ENCODE measurements around the gene VAMP5.
"Not testable (repeated sequence)": the region's sequence is repeated elsewhere in the genome, so short reads cannot be mapped to it uniquely, and the experiment has no call there.

Gene VAMP5

GRCh38 chr2:85591563-85591962 is 7.3 kb downstream of the VAMP5 start:
- CTCF ChIA-PET = interaction anchor here (1.2 to 1.9 kb wide), 3 partner anchors 33 to 171 kb away, joined by 3 to 8 read pairs (median 5); no protein-coding TSS in a partner anchor
- DNase-seq (ENCODE audit: low read depth, low spot score) = no peak
- H3K4me3 ChIP-seq (ENCODE audit: low read depth, low read length) = no peak overlapping the region
- TF ChIP-seq, protein P1, sequence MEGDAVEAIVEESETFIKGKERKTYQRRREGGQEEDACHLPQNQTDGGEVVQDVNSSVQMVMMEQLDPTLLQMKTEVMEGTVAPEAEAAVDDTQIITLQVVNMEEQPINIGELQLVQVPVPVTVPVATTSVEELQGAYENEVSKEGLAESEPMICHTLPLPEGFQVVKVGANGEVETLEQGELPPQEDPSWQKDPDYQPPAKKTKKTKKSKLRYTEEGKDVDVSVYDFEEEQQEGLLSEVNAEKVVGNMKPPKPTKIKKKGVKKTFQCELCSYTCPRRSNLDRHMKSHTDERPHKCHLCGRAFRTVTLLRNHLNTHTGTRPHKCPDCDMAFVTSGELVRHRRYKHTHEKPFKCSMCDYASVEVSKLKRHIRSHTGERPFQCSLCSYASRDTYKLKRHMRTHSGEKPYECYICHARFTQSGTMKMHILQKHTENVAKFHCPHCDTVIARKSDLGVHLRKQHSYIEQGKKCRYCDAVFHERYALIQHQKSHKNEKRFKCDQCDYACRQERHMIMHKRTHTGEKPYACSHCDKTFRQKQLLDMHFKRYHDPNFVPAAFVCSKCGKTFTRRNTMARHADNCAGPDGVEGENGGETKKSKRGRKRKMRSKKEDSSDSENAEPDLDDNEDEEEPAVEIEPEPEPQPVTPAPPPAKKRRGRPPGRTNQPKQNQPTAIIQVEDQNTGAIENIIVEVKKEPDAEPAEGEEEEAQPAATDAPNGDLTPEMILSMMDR (IDR thresholded peaks at IDR 0.05; ENCODE audit: insufficient read depth, low read length, missing control alignments) = no peak
- POLR2A ChIA-PET = interaction anchor here (0.8 to 3.2 kb wide), 3 partner anchors 10 to 20 kb away, joined by 3 to 15 read pairs (median 7); partner anchors contain the start of genes C2orf68 and TMEM150A

GRCh38 chr2:85592299-85592698 is 8.1 kb downstream of the VAMP5 start:
- POLR2A ChIA-PET; DNase-seq (ENCODE audit: low read depth, low spot score): not testable (repeated sequence)
- CTCF ChIA-PET = interaction anchor here (1.9 kb wide), 1 partner anchor 40 kb away, joined by 8 read pairs; no protein-coding TSS in a partner anchor

GRCh38 chr2:85593023-85593422 is 8.8 kb downstream of the VAMP5 start:
- CTCF ChIA-PET = no interaction called here
- POLR2A ChIA-PET = no interaction called here
- H3K4me3 ChIP-seq (ENCODE audit: low read depth, low read length) = no peak overlapping the region
- TF ChIP-seq, protein P1 (IDR thresholded peaks at IDR 0.05; ENCODE audit: insufficient read depth, low read length, missing control alignments) = no peak
- DNase-seq (ENCODE audit: low read depth, low spot score) = no peak

More at GRCh38 chr2:85592299-85592698, 8.1 kb downstream of the VAMP5 start:
- H3K4me3 ChIP-seq (ENCODE audit: low read depth, low read length) = not testable (repeated sequence)

DNA sequence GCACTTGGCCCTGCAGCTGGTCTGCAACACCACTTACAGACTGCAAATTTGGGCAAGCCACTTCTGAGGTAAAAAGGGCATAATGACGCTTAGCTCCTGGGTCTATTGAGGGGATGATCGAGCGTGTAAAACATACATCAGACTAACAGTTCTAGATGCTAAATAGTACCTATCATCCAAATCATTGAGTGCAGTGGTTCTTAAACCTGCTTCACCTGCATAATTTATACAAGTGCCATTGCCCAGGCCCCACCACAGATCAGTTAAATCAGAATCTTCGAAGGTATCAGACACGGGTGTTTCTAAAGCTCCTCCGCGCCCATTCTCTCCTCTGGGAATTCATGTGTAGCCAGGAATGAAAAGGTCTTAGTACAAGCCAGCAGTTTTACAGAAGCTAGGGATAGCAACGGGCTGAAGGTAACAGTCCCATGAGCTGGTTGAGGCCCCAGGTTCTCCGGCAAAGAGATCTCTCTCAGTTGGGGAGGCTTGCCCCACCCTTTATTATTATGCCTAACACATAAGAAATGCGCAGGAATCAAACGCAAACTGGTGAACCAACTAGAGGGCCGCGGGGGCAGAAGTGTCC is 10.6 kb downstream of the VAMP5 start:
- TF ChIP-seq, protein P1 (IDR thresholded peaks at IDR 0.05; ENCODE audit: insufficient read depth, low read length, missing control alignments) = no peak
- no peak for DNase-seq (ENCODE audit: low read depth, low spot score)
- ChIA-PET CTCF (interaction anchor here (0.8 to 2.7 kb wide), 10 partner anchors 8 to 240 kb away, joined by 3 to 11 read pairs (median 4); partner anchors contain the start of gene TMEM150A), POLR2A (interaction anchor here (0.6 to 3.0 kb wide), 9 partner anchors 11 to 240 kb away, joined by 3 to 25 read pairs (median 5); partner anchors contain the start of genes C2orf68, ELMOD3, MAT2A and RETSAT)
- H3K4me3 ChIP-seq (ENCODE audit: low read depth, low read length) = peak overlapping the region; percentile 67

- peak; percentile 97 for DNase-seq (ENCODE audit: low read depth, low spot score)
- ChIA-PET POLR2A (interaction anchor here (0.6 to 3.0 kb wide), 9 partner anchors 10 to 241 kb away, joined by 3 to 25 read pairs (median 5); partner anchors contain the start of genes C2orf68, ELMOD3, MAT2A and RETSAT), CTCF (interaction anchor here (0.6 to 2.7 kb wide), 11 partner anchors 8 to 240 kb away, joined by 3 to 11 read pairs (median 3); partner anchors contain the start of gene TMEM150A)
- TF ChIP-seq, protein P1 (IDR thresholded peaks at IDR 0.05; ENCODE audit: insufficient read depth, low read length, missing control alignments) = no peak
- H3K4me3 ChIP-seq (ENCODE audit: low read depth, low read length) = peak within 1 kb of the TSS; percentile 100
These were observed 11.2 kb downstream of the VAMP5 start, which contains the start of gene RNF181 for GRCh38 chr2:85595301-85596025. Gene RNF181 (plus strand): TSS chr2:85595745. CDS start chr2:85595764, 19 bp downstream.

DNA sequence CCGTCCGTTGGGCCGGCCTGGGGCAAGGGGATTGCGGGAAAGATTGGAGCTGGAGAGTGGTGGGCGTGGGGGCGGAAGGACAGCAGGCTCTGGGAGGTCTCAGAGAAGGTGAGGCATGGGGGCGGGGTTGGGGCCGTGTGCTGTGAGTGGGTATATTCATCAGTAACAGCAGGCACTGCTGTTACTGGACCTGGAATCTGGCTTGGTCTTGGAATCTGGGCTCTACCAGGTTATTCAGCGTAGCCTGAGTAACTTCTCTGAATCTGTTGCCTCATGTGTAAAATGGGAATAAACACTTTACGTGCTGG is 11.7 kb downstream of the VAMP5 start:
- peak overlapping the region; percentile 100 for H3K4me3 ChIP-seq (ENCODE audit: low read depth, low read length)
- TF ChIP-seq, protein P1 (IDR thresholded peaks at IDR 0.05; ENCODE audit: insufficient read depth, low read length, missing control alignments) = no peak
- ChIA-PET POLR2A (interaction anchor here (1.3 to 3.0 kb wide), 5 partner anchors 10 to 242 kb away, joined by 4 to 25 read pairs (median 5); partner anchors contain the start of genes ELMOD3, MAT2A, RETSAT and USP39), CTCF (interaction anchor here (1.0 to 2.7 kb wide), 6 partner anchors 10 to 174 kb away, joined by 3 to 11 read pairs (median 6); no protein-coding TSS in a partner anchor)
- no peak for DNase-seq (ENCODE audit: low read depth, low spot score)
